ENCODE data around the gene PROCA1.

DNA sequence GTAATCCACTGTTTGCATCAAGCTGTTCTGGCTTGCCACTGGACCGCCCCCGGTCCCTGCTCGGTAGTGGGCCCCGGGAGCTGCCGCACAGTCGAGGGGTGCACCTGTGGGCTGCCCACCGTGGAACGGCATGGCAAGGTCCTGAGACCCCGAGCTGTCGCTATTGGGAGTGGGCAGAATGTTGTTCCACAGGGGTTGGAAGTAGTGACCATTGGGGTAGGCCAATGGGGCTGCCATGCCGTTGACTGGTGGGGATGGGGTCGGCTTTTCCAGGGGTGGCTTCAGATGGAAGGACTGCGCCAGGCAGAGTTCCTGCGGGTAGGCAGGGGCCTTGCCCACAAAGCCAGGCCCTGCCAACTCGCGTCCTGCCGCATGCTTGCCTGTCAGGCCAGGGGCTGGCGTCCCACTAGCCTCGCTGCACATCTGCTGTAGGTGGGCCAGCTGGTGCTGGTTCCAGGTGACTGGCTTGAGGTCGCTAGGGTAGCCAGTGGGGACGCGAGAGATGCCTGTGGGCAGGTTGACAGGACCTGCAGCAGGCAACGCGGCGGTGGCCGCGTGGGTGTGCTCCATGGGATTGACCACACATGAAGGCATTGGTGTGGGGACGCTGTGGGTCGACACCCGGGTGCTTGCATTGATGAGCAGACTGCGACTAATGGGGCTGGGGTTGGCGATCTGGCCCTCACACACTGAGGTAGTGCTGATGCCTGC, 46.9 kb upstream of the PROCA1 start:
- TF ChIP-seq TCF7 (IDR thresholded peaks at IDR 0.05; ENCODE audit: low read depth) = no peak
- TF ChIP-seq ZNF790 (CRISPR knock-in tag; IDR thresholded peaks at IDR 0.05; ENCODE audit: borderline replicate concordance) = no peak

Measured in HepG2 (cell line).